ENCODE data around the gene HS6ST1. TPM values are rescaled to one million over a fixed set of nuclear protein-coding genes. Genes with fewer than 3 reads are reported as not detected.

HS6ST1 gene
- total RNA-seq, 1 experiment from 2014 or later: 21.5 TPM

DNA sequence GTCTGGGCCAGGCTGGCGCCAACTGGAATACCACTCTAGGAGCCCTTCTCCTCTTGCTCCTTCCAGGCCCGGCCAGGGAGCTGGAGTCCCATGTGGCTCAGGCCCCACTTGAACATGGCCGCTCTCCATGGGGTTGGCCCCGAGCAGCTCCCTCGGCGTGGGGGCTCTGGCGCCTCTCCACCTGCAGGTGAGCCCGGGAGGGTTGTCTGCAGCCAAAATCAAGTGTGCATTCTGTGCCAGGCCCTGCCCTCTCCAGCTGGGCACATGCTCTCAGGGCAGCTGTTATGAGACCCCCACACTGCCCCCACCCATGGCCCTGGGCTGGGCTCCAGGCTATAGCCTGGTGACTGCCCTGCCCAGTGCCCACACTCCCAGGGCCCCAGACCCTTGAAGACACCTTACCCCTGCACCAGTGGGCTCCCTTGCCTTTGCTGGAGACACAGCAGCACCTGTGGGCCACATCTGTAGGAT is 45.8 kb upstream of the HS6ST1 start:
- Histone ChIP-seq H4K20me1 (ENCODE audit: low read length) (no peaks in the 10 kb centered on the region), H3K27me3 (ENCODE audit: low read length) (peaks cover 66% of the 10 kb centered on the region), H3K4me1 (ENCODE audit: insufficient read depth, low read length) (no peaks in the 10 kb centered on the region), H3K4me2 (ENCODE audit: low read length) (no peak overlapping the region), H3F3A (ENCODE audit: low read length, unreplicated experiment) (no peaks in the 10 kb centered on the region), H3K36me3 (ENCODE audit: low read depth, low read length) (no peaks in the 10 kb centered on the region), H3K27ac (ENCODE audit: low read length) (no peak overlapping the region), H3K9ac (ENCODE audit: low read length) (no peak overlapping the region), H3K9me3 (ENCODE audit: low read length) (no peaks in the 10 kb centered on the region), H3K79me2 (ENCODE audit: low read length) (no peaks in the 10 kb centered on the region), H3K9me2 (replicated peaks; ENCODE audit: low read length) (no peaks in the 10 kb centered on the region), H2AFZ (ENCODE audit: low read length) (no peak overlapping the region), H3K4me3 (ENCODE audit: low read length) (no peak overlapping the region)
- no peak for TF ChIP-seq EZH2 (IDR thresholded peaks at IDR 0.05; ENCODE audit: low read length, unreplicated experiment)
- TF ChIP-seq, protein P1, sequence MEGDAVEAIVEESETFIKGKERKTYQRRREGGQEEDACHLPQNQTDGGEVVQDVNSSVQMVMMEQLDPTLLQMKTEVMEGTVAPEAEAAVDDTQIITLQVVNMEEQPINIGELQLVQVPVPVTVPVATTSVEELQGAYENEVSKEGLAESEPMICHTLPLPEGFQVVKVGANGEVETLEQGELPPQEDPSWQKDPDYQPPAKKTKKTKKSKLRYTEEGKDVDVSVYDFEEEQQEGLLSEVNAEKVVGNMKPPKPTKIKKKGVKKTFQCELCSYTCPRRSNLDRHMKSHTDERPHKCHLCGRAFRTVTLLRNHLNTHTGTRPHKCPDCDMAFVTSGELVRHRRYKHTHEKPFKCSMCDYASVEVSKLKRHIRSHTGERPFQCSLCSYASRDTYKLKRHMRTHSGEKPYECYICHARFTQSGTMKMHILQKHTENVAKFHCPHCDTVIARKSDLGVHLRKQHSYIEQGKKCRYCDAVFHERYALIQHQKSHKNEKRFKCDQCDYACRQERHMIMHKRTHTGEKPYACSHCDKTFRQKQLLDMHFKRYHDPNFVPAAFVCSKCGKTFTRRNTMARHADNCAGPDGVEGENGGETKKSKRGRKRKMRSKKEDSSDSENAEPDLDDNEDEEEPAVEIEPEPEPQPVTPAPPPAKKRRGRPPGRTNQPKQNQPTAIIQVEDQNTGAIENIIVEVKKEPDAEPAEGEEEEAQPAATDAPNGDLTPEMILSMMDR (conservative IDR thresholded peaks at IDR 0.05; ENCODE audit: low read depth, low read length): no peak
- no peak for TF ChIP-seq EZH2phosphoT487 (IDR thresholded peaks at IDR 0.05; ENCODE audit: borderline replicate concordance, low read length)
- ATAC-seq (no peak), DNase-seq (no peak)
- CTCF ChIA-PET: no interaction called here
- BruUV-seq (replicated peaks): no TSS peak
- intact Hi-C loops (cut with micrococcal nuclease): no loop called here
- POLR2A ChIA-PET (ENCODE audit: unreplicated experiment): no interaction called here

DNA sequence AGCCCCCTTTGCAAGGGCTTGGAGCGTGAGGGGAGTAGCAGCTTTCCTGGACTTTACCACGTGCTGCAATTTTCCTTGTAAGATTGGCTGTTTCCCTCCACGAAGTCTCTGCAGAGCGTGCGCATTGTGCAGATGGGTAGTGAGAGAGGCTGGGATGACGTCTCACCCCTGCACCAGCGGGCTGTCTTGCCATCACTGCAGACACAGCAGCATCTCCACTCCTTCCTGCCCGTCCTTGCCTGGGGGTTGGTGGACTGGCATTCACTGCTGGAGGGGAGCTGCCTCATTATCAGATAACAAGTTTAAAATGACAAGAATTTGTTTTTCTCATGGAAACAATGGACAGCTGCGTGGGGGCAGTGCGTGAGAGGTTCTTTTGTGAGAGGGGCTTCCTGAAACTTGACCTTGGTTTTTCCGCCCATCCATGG is 45.3 kb upstream of the HS6ST1 start:
- no peak overlapping the region for H3K27ac ChIP-seq (ENCODE audit: low read length)
- ChIA-PET CTCF (no interaction called here), POLR2A (ENCODE audit: unreplicated experiment) (no interaction called here)
- BruUV-seq (replicated peaks): no TSS peak
- H3K4me2 ChIP-seq (ENCODE audit: low read length): no peak overlapping the region
- no peak overlapping the region for H3K9ac ChIP-seq (ENCODE audit: low read length)
- no peaks in the 10 kb centered on the region for H3K9me3 ChIP-seq (ENCODE audit: low read length)
- intact Hi-C loops (cut with micrococcal nuclease): no loop called here
- no peak overlapping the region for H2AFZ ChIP-seq (ENCODE audit: low read length)
- no peaks in the 10 kb centered on the region for H3K79me2 ChIP-seq (ENCODE audit: low read length)
- ATAC-seq (no peak), DNase-seq (no peak)
- peaks cover 71% of the 10 kb centered on the region for H3K27me3 ChIP-seq (ENCODE audit: low read length)
- H3K4me1 ChIP-seq (ENCODE audit: insufficient read depth, low read length): no peaks in the 10 kb centered on the region
- no peaks in the 10 kb centered on the region for H3F3A ChIP-seq (ENCODE audit: low read length, unreplicated experiment)
- no peaks in the 10 kb centered on the region for H3K36me3 ChIP-seq (ENCODE audit: low read depth, low read length)
- no peaks in the 10 kb centered on the region for H4K20me1 ChIP-seq (ENCODE audit: low read length)
- H3K9me2 ChIP-seq (replicated peaks; ENCODE audit: low read length): no peaks in the 10 kb centered on the region
- H3K4me3 ChIP-seq (ENCODE audit: low read length): no peak overlapping the region
- TF ChIP-seq, protein P1 (conservative IDR thresholded peaks at IDR 0.05; ENCODE audit: low read depth, low read length): no peak
- no peak for TF ChIP-seq EZH2phosphoT487 (IDR thresholded peaks at IDR 0.05; ENCODE audit: borderline replicate concordance, low read length)

DNA sequence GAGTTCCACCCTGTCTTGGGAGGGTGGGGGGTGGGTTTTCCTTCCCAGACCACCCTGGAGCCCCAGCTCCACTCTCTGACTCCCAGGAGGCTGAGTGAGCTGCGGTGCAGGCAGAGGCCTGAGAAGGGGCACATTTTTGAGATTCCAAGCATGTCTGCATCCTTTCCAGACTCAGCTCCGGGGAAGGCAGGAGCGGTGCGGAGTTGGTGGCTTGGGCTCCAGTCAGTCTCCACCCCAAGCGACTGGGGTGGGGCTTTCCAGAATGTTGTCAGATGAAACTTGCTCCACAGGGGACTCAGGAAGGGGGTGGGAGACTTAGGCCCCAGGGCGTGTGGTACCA is 44.2 kb upstream of the HS6ST1 start:
- intact Hi-C loops (cut with micrococcal nuclease): no loop called here
- H3F3A ChIP-seq (ENCODE audit: low read length, unreplicated experiment): no peaks in the 10 kb centered on the region
- no peaks in the 10 kb centered on the region for H4K20me1 ChIP-seq (ENCODE audit: low read length)
- no peak overlapping the region for H3K4me2 ChIP-seq (ENCODE audit: low read length)
- H3K36me3 ChIP-seq (ENCODE audit: low read depth, low read length): no peaks in the 10 kb centered on the region
- BruUV-seq (replicated peaks): no TSS peak
- no peak for DNase-seq
- ATAC-seq: no peak
- H3K27ac ChIP-seq (ENCODE audit: low read length): no peak overlapping the region
- ChIA-PET CTCF (no interaction called here), POLR2A (ENCODE audit: unreplicated experiment) (no interaction called here)
- no peak overlapping the region for H2AFZ ChIP-seq (ENCODE audit: low read length)
- H3K4me3 ChIP-seq (ENCODE audit: low read length): no peak overlapping the region
- TF ChIP-seq, protein P1 (conservative IDR thresholded peaks at IDR 0.05; ENCODE audit: low read depth, low read length): no peak
- TF ChIP-seq EZH2 (IDR thresholded peaks at IDR 0.05; ENCODE audit: low read length, unreplicated experiment) (no peak), EZH2phosphoT487 (IDR thresholded peaks at IDR 0.05; ENCODE audit: borderline replicate concordance, low read length) (no peak)
- peaks cover 78% of the 10 kb centered on the region for H3K27me3 ChIP-seq (ENCODE audit: low read length)
- H3K9me2 ChIP-seq (replicated peaks; ENCODE audit: low read length): no peaks in the 10 kb centered on the region
- no peaks in the 10 kb centered on the region for H3K4me1 ChIP-seq (ENCODE audit: insufficient read depth, low read length)
- no peaks in the 10 kb centered on the region for H3K9me3 ChIP-seq (ENCODE audit: low read length)
- no peak overlapping the region for H3K9ac ChIP-seq (ENCODE audit: low read length)
- H3K79me2 ChIP-seq (ENCODE audit: low read length): no peaks in the 10 kb centered on the region

Measured in PC-3 (cell line).